T-helper 2 cell treated with Interferon-gamma antibody and Interleukin-4, amounts not matched to agents 5 μg/mL and 100 μg/mL, for 36 hours (primary cell): ENCODE results near the gene IL15.

Experiments used
- DNase-seq: peaks from one replicate; pipeline ENCODE4 v3.0.0; 2021; ENCODE audit warnings: low spot score
- H3K27ac Mint-ChIP-seq: one replicate; pipeline ENCODE4 v1.8.0; 2021; ENCODE audit warnings: mild to moderate bottlenecking, mixed read lengths
- H3K27me3 Mint-ChIP-seq: one replicate; pipeline ENCODE4 v1.8.0; 2021; ENCODE audit warnings: low read depth, mixed read lengths
- H3K36me3 Mint-ChIP-seq: one replicate; pipeline ENCODE4 v1.8.0; 2021; ENCODE audit warnings: low read depth, mixed read lengths
- H3K4me1 Mint-ChIP-seq: one replicate; pipeline ENCODE4 v1.8.0; 2021; ENCODE audit warnings: low read depth, mixed read lengths
- H3K4me3 Mint-ChIP-seq: one replicate; pipeline ENCODE4 v1.8.0; 2022; ENCODE audit warnings: mild to moderate bottlenecking, moderate library complexity, mixed read lengths
- H3K9me3 Mint-ChIP-seq: one replicate; pipeline ENCODE4 v1.8.0; 2021; ENCODE audit warnings: mixed read lengths

IL15 gene

DNA sequence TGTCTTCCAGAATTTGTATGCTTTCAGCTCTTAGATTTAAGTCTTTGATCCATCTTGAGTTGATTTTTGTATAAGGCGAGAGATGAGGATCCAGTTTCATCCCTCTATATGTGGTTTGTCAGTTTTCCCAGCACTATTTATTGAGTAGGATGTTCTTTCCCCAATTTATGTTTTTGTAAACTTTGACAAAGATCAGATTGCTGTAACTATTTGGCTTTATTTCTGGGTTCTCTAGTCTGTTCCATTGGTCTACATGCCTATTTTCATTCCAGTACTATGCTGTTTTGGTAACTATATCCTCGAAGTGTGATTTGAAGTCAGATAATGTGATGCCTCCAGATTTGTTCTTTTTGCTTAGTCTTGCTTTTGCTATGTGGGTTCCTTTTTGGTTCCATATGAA, 60.7 kb downstream of the IL15 start:
- Mint-ChIP-seq H3K4me1 (no peaks in the 10 kb centered on the region), H3K36me3 (no peaks in the 10 kb centered on the region), H3K27ac (no peak overlapping the region), H3K27me3 (no peaks in the 10 kb centered on the region), H3K9me3 (no peaks in the 10 kb centered on the region), H3K4me3 (no peak overlapping the region)
- DNase-seq, result no peak

DNA sequence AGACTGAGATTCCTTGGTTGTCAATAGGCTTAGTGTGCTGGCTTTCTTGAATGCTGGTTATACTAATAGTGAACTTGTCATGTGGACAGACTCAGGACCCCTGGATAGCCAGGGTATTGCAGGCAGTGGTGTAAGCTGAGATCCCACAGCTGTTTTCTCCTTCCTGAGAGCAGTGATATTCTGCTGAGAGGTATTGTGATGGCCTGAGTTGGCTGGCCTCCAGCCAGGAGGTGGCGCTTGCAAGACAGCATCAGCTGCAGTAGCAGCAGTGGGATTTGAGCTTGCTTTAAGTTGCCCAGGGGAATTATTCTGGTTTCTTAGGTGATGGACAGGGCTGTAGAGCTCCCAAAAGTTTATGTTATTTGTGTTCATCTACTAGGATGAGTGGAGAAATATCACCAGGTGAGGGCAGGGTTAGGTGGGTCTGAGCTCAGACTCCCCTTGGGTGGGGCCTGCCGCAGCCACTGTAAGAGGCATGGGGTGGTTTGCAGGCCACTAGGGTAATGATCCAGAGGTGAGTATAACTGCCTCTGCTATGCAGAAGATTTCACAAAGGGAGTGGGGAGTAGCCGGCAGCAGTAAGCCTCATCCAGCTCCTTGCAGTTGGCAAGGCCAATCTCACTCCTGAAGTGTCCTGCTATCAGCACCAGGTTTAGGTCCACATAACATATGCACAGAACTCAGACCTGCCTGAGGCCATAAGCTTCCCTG, 66.2 kb downstream of the IL15 start:
- no peak overlapping the region for H3K27ac Mint-ChIP-seq
- no peaks in the 10 kb centered on the region for H3K9me3 Mint-ChIP-seq
- H3K36me3 Mint-ChIP-seq, result no peaks in the 10 kb centered on the region
- H3K4me1 Mint-ChIP-seq, result peaks cover 2% of the 10 kb centered on the region
- no peak for DNase-seq
- peaks cover 6% of the 10 kb centered on the region for H3K27me3 Mint-ChIP-seq
- H3K4me3 Mint-ChIP-seq, result no peak overlapping the region

DNA sequence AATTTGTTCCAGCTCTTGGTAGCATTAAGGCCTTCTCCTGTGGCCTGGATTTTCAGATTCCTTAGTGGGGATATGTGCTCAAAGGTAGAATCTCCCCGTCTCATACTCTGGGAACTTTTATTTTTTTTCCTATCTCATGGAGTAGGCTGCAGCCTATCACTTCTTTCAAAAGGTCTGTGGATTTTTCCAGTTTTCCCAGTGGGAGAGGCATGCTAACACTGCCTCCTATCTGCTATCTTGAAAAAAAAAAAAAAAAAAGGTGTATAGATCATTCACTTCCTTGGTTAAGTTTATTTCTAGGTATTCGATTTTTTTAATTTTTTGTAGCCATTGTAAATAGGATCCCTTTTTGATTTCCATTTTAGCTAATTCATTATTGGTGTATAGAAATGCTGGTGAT, 67.1 kb downstream of the IL15 start:
- no peak for DNase-seq
- peaks cover 2% of the 10 kb centered on the region for H3K4me1 Mint-ChIP-seq

DNA sequence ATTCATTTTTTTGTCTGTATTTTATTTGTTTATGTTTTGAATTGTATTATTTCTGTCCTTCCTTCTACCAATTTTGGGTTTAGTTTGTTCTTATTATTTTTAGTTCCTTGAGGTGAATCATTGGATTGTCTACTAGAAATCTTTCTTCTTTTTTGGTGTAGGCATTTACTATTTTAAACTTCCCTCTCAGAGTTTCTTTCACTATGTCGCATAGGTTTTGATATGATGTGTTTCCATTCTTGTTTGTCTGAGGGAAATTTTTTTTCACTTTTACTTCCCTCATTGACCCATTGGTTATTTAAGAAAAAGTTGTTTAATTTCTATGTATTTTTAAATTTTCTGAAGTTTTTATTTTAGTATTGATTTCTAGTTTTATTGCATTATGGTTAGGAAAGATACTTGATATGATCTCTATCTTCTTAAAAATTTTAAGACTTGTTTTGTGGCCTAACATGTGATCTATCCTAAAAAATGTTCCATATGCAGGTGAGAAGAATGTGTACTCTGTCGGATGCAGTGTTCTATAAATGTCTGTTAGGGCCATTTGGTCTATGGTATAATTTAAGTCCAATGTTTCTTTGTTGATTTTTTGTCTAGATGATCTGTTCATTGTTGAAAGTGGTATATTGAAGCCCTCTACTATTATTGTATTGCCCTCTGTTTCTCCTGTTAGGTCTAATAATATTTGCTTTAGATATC, 68.8 kb downstream of the IL15 start:
- no peak overlapping the region for H3K4me3 Mint-ChIP-seq
- no peaks in the 10 kb centered on the region for H3K9me3 Mint-ChIP-seq
- H3K27ac Mint-ChIP-seq, result no peak overlapping the region
- peaks cover 2% of the 10 kb centered on the region for H3K4me1 Mint-ChIP-seq
- H3K36me3 Mint-ChIP-seq, result no peaks in the 10 kb centered on the region
- DNase-seq, result no peak
- H3K27me3 Mint-ChIP-seq, result peaks cover 6% of the 10 kb centered on the region

More for the DNA sequence above, 67.1 kb downstream of the IL15 start:
- Mint-ChIP-seq H3K36me3 (no peaks in the 10 kb centered on the region), H3K27ac (no peak overlapping the region), H3K4me3 (no peak overlapping the region), H3K27me3 (peaks cover 6% of the 10 kb centered on the region), H3K9me3 (no peaks in the 10 kb centered on the region)

DNA sequence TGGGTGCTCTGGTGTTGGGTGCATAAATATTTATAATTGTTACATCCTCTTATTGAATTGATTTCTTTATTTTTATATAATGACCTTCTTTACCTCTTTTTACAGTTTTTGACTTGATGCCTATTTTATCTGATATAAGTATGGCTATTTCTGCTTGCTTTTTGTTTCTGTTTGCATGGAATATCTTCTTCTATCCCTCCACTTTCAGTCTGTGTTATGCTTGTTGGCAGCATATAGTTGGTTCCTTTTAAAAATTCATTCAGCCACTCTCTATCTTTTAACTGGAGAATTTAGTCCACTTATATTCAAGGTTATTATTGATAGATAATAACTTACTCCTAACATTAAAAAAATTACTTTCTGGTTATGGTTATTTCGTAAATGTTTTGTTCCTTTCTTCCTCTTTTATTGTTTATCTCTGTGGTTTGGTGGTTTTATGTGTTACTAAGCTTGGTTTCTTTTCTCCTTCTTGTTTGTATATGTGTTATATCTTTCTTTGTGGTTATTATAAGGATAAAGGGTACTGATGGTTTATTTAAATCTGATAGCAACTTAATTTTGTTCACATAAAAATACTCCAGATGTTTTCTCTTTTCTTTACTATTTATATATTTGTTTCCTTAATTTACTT, 69.5 kb downstream of the IL15 start:
- DNase-seq, result no peak
- H3K9me3 Mint-ChIP-seq, result no peaks in the 10 kb centered on the region
- no peak overlapping the region for H3K27ac Mint-ChIP-seq
- H3K4me3 Mint-ChIP-seq, result no peak overlapping the region
- H3K4me1 Mint-ChIP-seq, result peaks cover 2% of the 10 kb centered on the region
- peaks cover 6% of the 10 kb centered on the region for H3K27me3 Mint-ChIP-seq
- no peaks in the 10 kb centered on the region for H3K36me3 Mint-ChIP-seq

DNA sequence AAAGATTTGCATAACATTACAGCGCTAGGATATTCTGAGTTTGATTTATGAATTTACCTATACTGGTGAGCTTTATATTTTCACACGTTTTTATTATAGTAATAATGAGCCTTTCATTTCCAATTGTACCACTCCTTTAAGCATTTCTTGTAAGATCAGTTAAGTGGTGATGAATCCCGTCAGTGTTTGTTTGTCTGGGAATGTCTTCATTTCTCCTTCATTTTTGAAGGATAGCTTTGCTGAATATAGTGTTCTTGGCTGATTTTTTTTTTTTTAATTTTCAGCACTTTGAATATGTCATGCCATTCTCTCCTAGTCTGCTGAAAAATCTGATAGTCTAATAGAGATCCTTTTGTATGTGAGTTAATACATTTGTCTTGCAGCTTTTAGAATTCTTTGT, 70.1 kb downstream of the IL15 start:
- Mint-ChIP-seq H3K27ac (no peak overlapping the region), H3K4me1 (peaks cover 2% of the 10 kb centered on the region), H3K4me3 (no peak overlapping the region), H3K27me3 (peaks cover 6% of the 10 kb centered on the region), H3K36me3 (no peaks in the 10 kb centered on the region), H3K9me3 (no peaks in the 10 kb centered on the region)
- no peak for DNase-seq

DNA sequence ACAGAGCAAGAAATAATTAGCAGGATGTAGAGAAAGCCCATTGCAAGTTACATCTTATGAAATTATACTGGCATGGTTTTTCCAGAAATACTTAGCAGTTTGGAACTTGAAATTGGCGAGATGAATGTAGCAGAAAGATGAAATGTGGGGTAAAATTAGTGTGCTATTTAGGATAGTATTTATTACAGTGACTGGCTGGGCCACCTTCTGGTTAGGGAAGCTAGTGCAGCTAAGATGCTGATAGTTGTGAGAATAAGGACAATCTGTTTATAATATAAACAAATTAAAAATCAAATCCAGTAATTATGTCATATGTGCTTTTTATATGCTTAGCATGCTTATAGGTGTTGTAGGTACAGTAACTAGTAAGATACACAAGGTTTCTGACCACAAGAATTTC, 74.8 kb downstream of the IL15 start:
- no peaks in the 10 kb centered on the region for H3K4me1 Mint-ChIP-seq
- H3K27ac Mint-ChIP-seq, result no peak overlapping the region
- H3K27me3 Mint-ChIP-seq, result peaks cover 2% of the 10 kb centered on the region
- H3K36me3 Mint-ChIP-seq, result no peaks in the 10 kb centered on the region
- H3K9me3 Mint-ChIP-seq, result no peaks in the 10 kb centered on the region
- no peak for DNase-seq
- no peak overlapping the region for H3K4me3 Mint-ChIP-seq

DNA sequence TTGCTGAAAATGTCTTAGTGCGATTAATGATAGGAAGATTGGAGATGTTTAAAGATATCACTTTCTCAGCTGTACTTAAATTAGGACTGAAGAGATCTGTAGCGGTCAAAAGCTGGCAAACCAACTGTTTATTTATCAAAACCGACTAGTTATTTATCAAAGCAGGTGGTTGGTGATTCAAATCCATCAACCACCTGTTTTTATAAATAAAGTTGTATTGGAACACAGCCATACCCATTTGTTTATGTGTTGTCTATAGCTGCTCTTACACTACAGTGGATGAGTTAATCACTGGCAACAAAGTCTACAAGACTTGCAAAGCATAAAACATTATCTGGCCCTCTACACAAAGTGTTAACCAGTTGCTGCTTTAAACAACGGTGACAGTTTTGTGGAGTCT, 76.8 kb downstream of the IL15 start:
- Mint-ChIP-seq H3K4me1 (no peaks in the 10 kb centered on the region), H3K4me3 (no peak overlapping the region), H3K27me3 (no peaks in the 10 kb centered on the region), H3K27ac (no peak overlapping the region), H3K36me3 (no peaks in the 10 kb centered on the region), H3K9me3 (no peaks in the 10 kb centered on the region)
- no peak for DNase-seq

DNA sequence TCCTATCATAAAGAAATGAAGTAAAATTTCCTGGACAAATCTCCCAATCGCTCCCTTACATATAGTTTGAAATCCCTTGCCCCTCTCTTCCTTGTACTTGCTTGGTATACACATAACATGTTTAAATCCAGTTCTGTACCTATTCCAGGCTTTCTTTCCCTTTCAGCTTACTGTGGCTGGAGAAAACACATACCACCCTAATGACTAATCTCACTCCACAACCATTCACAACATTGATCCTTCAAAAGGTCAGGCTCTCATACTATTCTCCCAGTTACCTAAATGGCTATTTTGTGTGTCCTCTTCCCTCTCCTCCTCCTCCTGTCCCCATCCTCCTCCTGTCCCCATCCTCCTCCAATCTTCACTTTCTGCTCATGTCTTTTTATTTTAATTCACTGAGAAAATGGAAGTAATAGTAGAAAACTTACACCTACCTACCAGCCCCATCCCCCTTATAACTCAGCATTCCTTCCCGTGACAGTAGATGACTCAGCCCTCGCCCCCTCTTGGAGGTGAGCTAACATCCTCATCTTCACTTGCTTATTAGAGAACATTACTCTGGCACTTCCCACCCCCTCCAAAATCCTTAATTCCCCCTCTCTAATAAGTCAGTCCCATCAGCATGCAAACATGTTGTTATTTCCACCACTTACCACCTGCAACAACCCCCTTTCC, 77.5 kb downstream of the IL15 start:
- H3K27ac Mint-ChIP-seq, result no peak overlapping the region
- no peaks in the 10 kb centered on the region for H3K36me3 Mint-ChIP-seq
- H3K9me3 Mint-ChIP-seq, result no peaks in the 10 kb centered on the region
- no peak for DNase-seq
- H3K27me3 Mint-ChIP-seq, result no peaks in the 10 kb centered on the region
- no peak overlapping the region for H3K4me3 Mint-ChIP-seq
- no peaks in the 10 kb centered on the region for H3K4me1 Mint-ChIP-seq

DNA sequence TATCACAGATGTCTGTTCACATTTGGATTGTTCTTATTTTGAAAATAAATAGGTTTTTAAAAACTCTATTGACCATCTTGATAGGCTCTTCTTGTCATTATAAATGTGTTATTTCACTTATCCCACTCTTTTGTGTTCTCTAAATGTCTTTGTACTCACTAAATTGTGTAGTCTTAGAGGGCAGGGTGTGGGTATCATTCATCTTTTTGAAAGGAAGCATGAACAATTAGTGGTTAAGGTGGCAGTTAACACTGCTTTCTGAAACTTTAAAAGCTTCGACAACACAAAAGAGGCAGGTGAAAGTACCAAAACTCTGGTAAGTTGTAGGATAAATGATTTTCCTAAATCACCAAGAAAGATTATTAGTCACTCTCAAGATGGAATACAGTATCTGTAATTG, 83.2 kb downstream of the IL15 start:
- H3K36me3 Mint-ChIP-seq, result no peaks in the 10 kb centered on the region

DNA sequence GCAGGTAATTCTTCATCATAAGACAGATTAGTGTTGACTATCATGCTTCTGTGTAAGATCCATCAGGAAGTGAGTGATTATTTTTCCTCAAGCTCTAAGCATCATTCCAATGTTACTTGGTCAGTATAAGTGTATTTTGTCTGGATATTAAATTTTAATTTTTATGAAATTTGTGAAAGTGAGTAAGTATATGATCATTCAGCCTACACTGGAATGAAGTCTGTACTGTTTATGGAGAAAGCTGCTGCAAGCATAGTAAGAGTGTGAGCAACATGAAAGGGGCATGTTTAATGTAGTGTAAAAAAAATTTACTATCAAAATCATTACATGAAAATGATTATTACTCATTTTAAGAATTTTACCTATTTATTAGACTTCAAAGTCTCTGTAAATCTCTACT, 84.8 kb downstream of the IL15 start:
- no peaks in the 10 kb centered on the region for H3K36me3 Mint-ChIP-seq
- H3K27me3 Mint-ChIP-seq, result no peaks in the 10 kb centered on the region
- no peaks in the 10 kb centered on the region for H3K4me1 Mint-ChIP-seq
- DNase-seq, result no peak
- H3K9me3 Mint-ChIP-seq, result no peaks in the 10 kb centered on the region
- no peak overlapping the region for H3K4me3 Mint-ChIP-seq
- no peak overlapping the region for H3K27ac Mint-ChIP-seq

More for the DNA sequence above, 83.2 kb downstream of the IL15 start:
- H3K4me3 Mint-ChIP-seq, result no peak overlapping the region
- no peaks in the 10 kb centered on the region for H3K9me3 Mint-ChIP-seq
- no peaks in the 10 kb centered on the region for H3K27me3 Mint-ChIP-seq
- DNase-seq, result no peak
- H3K4me1 Mint-ChIP-seq, result no peaks in the 10 kb centered on the region
- H3K27ac Mint-ChIP-seq, result no peak overlapping the region

DNA sequence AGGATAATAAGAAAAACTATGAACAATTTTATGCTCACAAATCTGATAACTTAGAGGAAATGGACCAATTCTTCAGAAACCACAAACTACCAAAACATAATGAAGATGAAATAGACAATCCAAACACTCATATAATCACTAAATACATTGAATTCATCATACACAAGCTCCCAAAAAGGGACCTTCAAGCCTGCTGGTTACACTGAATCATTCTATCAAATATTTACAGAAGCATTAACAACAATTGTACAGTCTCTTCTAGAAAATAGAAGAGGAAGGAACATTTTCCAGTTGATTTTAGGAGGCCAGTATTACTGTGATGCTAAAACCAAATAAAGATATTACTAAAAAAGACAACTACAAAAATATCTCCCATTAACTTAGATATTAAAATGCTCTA, 88.3 kb downstream of the IL15 start:
- no peak overlapping the region for H3K4me3 Mint-ChIP-seq
- no peaks in the 10 kb centered on the region for H3K36me3 Mint-ChIP-seq
- H3K27me3 Mint-ChIP-seq, result no peaks in the 10 kb centered on the region
- no peaks in the 10 kb centered on the region for H3K4me1 Mint-ChIP-seq
- no peak overlapping the region for H3K27ac Mint-ChIP-seq
- no peak for DNase-seq
- H3K9me3 Mint-ChIP-seq, result no peaks in the 10 kb centered on the region

DNA sequence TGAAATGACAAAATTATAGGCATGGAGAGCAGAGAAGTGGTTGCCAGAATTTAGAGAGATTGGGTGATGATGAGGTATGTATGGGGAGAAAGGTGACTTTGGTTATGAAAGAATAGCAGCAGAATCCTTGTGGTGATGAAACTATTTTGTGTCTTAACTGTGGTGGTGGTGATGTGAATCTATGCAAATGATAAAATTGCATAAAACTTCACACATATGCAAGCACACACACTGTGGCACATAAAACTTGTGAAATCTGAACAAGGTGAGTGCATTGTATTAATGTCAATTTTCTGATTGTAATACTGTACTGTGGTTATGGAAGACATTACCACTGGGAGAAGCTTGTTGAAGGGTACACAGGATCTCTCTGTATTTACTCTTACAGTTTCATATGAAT, 91.0 kb downstream of the IL15 start:
- H3K9me3 Mint-ChIP-seq, result no peaks in the 10 kb centered on the region
- DNase-seq, result no peak
- H3K4me3 Mint-ChIP-seq, result no peak overlapping the region
- no peaks in the 10 kb centered on the region for H3K4me1 Mint-ChIP-seq
- H3K36me3 Mint-ChIP-seq, result no peaks in the 10 kb centered on the region
- H3K27ac Mint-ChIP-seq, result no peak overlapping the region
- no peaks in the 10 kb centered on the region for H3K27me3 Mint-ChIP-seq

DNA sequence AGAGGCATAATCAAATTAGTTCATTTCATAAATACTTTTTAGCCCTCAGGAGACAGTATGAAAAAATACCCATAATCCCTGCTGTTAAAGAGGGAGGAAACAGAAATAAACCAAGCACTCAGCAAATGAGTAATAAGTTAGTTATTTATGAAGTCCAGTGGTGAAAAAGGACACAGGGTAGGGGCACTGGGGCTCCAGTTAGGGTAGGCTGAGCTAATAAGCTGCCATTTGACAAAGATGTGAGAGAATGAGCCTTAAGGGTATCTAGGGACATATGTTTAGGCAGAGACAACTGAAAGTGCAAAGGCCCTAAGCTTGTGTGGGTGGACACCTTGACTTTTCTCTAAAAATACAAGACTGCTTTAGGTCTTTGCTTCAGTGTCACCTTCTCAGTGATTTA, 94.4 kb downstream of the IL15 start:
- DNase-seq, result no peak
- Mint-ChIP-seq H3K36me3 (no peaks in the 10 kb centered on the region), H3K4me1 (no peaks in the 10 kb centered on the region), H3K27ac (no peak overlapping the region), H3K4me3 (no peak overlapping the region), H3K9me3 (no peaks in the 10 kb centered on the region), H3K27me3 (no peaks in the 10 kb centered on the region)
